GM21447 (cell line): ENCODE results near the gene DIP2C.
"Not testable (repeated sequence)": the region's sequence is repeated elsewhere in the genome, so short reads cannot be mapped to it uniquely, and the experiment has no call there.

Experiments
- ATAC-seq: cut with Tn5 transposase; IDR thresholded peaks from one replicate; pipeline ENCODE4 v1.9.1; 2021; ENCODE audit not compliant: unreplicated experiment

Gene DIP2C

DNA sequence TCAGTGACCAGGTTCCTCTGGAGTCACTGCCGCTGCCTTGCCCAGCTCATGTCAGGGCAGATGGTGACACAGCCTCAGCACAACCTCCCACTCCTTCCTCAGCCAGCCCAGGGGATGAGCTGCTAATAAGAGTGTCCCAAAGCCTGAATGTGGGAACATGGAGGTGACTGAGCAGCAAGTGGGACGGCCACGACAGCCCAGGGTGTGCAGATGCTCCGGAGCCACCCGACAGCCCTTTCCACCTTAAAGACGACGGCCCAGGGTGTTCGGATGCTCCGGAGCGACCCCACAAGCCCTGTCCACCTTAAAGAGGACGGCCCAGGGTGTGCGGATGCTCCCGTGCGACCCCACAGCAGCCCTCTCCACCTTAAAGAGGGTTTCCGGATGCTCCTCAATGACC is 89.2 kb downstream of the DIP2C start:
- ATAC-seq = no peak

GRCh38 chr10:599767-600166 is 89.7 kb downstream of the DIP2C start:
- ATAC-seq = no peak

GRCh38 chr10:598415-599170 is 90.9 kb downstream of the DIP2C start:
- no peak for ATAC-seq

DNA sequence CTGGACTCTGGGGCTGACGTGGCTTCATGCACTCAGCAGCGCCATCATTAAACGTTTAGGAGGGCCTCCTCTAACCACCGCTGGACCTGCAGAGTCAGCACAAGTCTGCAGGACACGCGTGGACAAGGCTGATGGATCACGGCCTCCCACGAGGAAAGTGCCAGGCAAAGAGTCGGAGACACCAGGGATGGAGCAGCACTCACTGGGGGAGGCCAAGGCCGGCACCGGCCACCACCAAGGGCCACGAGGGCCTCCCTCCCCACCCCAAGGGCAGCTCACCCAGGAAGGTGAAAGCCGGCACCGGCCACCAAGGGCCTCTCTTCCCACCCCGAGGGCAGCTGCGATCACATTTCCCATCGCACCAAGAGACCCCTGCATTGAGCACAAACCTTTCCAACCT is 91.5 kb downstream of the DIP2C start:
- no peak for ATAC-seq

GRCh38 chr10:596725-597345 is 92.6 kb downstream of the DIP2C start:
- ATAC-seq = no peak

DNA sequence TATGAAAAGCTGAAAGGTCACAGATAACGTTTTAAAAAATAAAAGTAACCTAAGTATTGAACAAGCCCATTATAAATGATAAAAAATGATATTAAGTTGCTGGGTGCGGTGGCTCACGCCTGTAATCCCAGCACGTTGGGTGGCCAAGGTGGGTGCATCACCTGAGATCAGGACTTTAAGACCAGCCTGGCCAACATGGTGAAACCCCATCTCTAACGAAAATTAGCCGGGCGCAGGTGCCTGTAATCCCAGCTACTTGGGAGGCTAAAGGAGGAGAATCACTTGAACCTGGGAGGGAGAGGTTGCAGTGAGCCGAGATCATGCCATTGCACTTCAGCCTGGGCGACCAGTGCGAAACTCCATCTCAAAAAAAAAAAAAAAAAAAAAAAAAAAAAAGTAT is 93.3 kb downstream of the DIP2C start:
- not testable (repeated sequence) for ATAC-seq

- no peak for ATAC-seq
Measured at GRCh38 chr10:595473-595872, 94.0 kb downstream of the DIP2C start.

DNA sequence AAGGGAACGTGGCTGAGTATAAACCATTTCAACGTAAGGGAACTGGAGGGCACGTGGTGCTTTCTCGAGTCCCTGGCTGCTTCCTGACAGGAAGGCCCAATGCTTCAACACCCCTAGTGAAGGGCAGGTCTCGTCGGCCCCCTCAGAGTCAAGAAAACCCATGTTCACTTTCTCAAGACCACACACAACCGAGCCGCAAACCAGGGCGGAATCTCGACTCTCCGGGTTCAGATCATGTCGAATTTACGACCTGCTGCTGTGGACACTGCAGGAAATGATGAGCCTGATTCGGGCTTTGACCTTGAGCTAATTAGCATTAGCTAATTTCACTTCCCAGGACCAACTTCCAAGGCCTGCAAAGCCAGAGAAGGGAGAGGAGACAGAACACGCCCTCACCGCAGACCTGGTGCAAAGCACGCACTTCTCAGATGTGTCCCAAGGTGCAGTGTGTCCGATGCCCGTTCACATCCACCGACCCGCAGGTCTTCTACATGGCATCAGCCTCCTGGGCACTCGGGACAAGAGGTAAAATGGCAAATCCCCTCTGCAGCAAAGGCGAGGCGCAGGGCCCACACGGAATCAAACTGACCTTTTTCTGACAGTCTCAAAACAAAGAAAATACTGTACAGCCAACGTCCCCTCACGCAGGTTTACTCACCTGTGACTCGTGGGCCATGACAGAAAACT is 94.7 kb downstream of the DIP2C start:
- ATAC-seq = no peak

DNA sequence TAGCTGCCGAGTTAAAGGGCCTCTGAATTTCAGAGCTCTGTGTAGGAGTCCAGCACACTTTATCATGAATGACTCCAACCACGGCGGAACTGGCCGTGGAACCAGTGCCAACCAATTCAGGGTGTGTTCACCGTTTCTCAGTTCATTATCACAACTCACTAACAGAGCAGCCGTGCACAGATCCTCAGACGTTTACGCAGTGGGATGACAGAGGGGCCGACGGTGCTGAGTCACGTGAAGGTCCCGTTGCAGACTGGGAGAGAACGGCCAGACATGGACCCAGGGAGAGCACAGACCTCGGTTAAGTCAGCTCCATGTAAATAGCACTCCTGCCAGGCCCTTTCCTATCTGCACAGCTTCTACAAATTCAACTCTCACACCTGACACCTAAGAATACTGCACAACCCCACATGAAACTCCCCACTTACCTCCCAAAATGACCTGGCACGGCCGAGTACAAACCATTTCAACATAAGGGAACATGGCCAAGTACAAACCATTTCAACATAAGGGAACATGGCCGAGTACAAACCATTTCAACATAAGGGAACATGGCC is 95.5 kb downstream of the DIP2C start:
- no peak for ATAC-seq

DNA sequence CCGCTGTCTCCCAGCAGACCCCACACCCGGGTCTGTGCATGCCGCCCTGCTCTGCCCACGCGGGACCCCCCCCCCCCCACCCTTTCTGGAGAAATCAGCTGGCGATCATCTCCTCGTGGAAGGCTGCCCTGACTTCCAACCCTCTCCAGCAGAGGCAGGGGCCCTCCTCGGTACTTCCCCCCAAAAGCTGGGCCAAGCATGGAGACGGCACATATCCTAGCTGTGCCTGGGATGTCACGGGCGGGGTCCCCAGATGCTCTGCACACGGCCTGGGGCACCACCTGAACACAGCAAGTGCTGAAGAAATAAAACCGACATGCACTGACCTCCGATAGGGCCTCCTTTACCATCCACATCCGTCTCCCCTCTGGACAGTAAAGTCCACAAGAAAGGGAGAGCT is 96.0 kb downstream of the DIP2C start:
- ATAC-seq = no peak

- ATAC-seq = no peak
Measured at GRCh38 chr10:593016-593415, 96.5 kb downstream of the DIP2C start.

DNA sequence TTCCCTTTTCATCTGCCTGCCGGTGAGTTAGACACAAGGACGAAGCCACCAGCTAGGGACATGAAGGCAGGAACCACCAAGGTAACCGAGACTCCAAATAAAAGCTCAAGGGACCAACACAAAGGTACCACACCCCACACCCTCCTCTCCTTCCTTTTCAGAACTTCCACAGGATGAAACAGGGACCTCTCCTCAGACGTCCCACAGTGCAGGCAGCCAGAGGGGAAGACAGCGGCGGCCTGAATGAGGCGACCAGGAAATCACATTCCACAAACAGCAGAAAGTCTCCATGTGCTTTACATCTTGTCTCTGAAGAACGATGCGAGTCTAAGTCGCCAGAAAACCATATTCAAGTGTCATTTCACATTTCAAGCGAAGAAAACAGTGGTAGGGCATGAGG is 97.8 kb downstream of the DIP2C start:
- ATAC-seq = no peak

DNA sequence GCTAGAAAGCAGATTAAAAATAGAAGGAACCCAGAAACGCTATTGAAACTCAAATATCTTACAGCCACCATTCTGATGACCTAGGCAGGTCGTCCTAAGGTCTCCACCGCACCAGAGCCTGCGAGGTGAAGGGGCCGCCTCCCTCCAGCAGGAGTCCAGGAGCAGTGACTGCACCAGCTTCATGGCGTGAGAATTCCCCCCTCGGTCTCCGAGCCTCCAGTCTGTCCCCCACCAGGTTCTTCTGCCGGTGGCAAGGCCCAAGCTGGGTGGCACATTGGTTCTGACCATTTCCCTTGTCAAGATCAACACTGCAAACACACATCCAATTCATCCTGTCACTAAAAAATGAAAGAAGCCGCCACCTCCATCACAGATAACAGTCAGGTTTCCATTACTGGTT is 98.7 kb downstream of the DIP2C start:
- ATAC-seq = no peak

- ATAC-seq = no peak
Measured at GRCh38 chr10:589961-590680, 99.3 kb downstream of the DIP2C start.

DNA sequence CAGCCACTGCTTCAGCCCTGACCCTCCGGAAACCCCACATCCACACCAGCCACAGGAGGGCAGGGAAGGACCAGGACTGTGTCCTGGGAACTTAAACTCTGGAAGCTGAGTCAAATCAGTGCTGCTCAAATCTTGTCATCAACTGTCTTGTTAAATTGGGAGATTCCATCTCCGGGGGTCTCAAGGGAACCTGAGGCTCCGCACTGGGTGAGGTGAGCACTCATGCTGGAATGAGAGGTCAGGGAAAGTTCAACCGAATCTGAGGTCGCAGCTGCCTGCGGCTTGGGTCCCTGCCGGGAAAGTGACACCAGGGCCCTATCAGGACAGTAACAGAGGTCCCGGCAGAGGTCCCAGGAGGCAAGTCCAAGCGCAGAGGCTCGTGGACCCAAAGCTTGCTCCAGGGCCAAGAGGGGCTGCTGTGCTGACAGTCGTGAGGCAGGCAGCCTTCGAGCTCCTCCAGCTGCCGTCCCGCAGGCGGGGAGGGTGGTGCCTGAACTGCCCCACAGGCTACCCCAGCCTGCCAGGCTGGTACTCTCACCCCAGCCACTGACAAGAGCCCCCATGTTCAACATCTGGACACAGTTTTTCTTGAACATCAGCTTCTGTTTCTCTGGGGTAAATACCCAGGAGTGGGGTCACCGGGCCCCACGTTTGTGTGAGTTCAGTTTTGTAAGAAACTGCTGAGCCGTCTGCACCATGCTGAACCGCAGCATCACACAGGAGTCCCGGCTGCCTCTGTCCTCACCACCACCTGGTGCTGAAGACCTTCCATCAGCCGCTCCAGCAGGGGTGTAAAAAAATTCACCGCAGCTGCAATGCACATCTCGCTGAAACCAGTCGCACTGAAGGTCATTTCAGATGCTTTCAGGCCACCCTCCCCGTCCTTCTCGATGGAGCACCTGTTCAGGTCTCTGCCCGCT is 101.0 kb downstream of the DIP2C start:
- ATAC-seq = no peak

DNA sequence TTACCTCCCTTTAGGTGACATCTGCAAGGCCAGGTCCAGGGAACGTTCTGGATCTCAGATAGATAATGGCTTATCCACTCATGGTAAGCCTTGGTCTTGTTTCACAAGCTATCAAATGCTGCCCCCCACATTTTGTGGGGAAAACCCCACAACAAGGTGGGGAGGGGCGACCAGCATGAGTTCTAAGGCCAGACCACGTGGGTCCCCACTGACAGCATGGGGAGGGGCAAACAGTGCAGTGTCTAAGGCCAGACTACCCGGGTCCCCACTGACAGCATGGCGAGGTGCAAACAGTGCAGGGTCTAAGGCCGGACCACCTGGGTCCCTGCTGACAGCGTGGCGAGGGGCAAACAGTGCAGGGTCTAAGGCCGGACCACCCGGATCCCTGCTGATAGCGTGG is 102.8 kb downstream of the DIP2C start:
- no peak for ATAC-seq

- ATAC-seq = no peak
Measured at GRCh38 chr10:586151-586550, 103.3 kb downstream of the DIP2C start.

GRCh38 chr10:585502-585901 is 104.0 kb downstream of the DIP2C start:
- ATAC-seq = no peak

GRCh38 chr10:584497-585290 is 104.8 kb downstream of the DIP2C start:
- ATAC-seq = not testable (repeated sequence)
